ENCODE measurements around the gene OR10A3. TPM values are rescaled to one million over a fixed set of nuclear protein-coding genes. Genes with fewer than 3 reads are reported as not detected.

The OR10A3 gene
- total RNA-seq, 2 experiments from 2014 or later = not detected

DNA sequence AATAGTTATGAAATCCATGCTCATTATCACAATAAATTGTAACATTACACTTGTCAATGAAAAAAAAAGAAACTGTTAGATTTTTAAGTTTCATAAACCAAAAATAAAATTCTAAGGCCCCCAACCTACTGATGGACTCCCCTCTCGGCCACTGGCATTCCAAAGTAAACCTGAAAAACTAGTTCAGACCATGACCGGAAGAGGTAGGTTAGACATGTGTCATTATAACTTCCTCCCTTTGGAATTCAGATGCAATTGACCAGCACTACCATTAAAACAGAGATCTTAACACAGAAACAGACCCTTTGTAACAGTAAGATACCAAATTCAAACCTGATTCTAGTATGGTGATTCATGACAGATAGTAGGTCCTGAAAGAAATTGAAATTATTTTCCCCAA, 23.4 kb downstream of the OR10A3 start:
- CTCF ChIA-PET = no interaction called here
- H3K36me3 Mint-ChIP-seq (ENCODE audit: low read depth) = no peaks in the 10 kb centered on the region

GRCh38 chr11:7911011-7911410, 30.5 kb downstream of the OR10A3 start:
- POLR2A ChIA-PET = no interaction called here
- Mint-ChIP-seq H3K4me3 (no peak overlapping the region), H3K36me3 (ENCODE audit: low read depth) (no peaks in the 10 kb centered on the region), H3K4me1 (no peaks in the 10 kb centered on the region), H3K27ac (no peak overlapping the region), H3K27me3 (peaks cover 5% of the 10 kb centered on the region), H3K9me3 (no peaks in the 10 kb centered on the region)
- CTCF ChIA-PET = interaction anchor here (1.1 to 1.7 kb wide), 2 partner anchors 17 to 76 kb away, joined by 4 to 5 read pairs; partner anchors contain the start of gene EIF3F
- DNase-seq = no peak

More for the DNA sequence above, 23.4 kb downstream of the OR10A3 start:
- Mint-ChIP-seq H3K9me3 (no peaks in the 10 kb centered on the region), H3K27me3 (no peaks in the 10 kb centered on the region), H3K27ac (no peak overlapping the region), H3K4me3 (no peak overlapping the region), H3K4me1 (no peaks in the 10 kb centered on the region)
- DNase-seq = no peak
- POLR2A ChIA-PET = no interaction called here

DNA sequence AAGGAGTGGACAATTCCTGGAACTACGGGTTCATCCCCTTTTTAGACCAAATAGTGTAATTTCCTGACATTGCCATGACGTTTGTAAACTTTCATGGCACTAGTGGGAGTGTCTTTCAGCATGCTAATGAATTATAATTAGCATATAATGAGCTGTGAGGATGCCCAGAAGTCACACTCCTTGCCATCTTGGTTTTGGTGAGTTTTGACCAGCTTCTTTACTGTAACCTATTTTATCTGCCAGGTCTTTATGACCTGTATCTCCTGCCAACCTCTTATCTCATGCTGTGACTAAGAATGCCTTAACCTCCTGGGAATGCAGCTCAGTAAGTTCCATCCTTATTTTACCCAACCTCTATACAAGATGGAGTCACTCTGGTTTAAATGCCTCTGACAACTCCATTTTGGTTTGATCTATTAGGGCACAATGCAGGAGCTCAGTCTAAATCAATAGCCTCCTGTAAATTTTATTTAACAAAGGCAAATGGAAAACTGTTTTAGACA, 31.2 kb downstream of the OR10A3 start:
- H3K4me3 Mint-ChIP-seq = no peak overlapping the region
- H3K9me3 Mint-ChIP-seq = no peaks in the 10 kb centered on the region
- POLR2A ChIA-PET = no interaction called here
- H3K27me3 Mint-ChIP-seq = peaks cover 9% of the 10 kb centered on the region
- H3K36me3 Mint-ChIP-seq (ENCODE audit: low read depth) = no peaks in the 10 kb centered on the region
- no peaks in the 10 kb centered on the region for H3K4me1 Mint-ChIP-seq
- CTCF ChIA-PET = interaction anchor here (1.1 to 1.7 kb wide), 2 partner anchors 17 to 77 kb away, joined by 4 to 5 read pairs; partner anchors contain the start of gene EIF3F
- no peak for DNase-seq
- no peak overlapping the region for H3K27ac Mint-ChIP-seq

DNA sequence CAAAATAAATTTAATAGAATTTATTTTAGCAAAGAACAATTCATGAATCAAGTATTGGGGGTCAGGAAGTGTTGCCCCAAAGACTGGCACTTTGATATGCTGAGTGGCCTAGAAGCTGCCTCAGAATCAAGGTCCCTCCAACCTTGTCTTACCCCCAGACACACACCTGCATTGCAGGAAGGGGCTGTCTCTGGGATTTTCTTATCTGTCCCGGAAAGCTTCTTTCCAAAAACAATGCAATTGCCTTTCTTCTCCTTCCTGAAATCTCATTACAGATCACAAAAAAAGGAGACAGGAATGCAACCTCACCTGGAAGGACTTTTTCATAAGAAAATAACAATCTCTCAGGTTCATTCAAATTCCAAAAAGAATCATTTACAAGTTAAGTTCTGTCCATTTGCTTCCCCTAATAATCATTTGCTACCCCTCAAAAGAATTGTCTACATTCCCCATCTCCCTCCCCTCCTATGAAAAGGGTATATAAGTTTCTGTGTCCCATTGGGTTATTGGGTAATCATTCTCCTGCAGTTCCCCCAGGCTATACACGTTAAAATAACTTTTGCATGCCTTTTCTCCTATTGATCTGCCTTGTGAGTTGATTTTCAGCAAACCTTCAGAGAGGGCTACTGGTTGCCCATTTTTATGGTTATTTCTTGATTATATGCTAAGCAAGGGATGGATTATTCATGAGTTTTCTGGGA, 31.8 kb downstream of the OR10A3 start:
- H3K27ac Mint-ChIP-seq = no peak overlapping the region
- ChIA-PET POLR2A (no interaction called here), CTCF (interaction anchor here (0.9 to 1.7 kb wide), 2 partner anchors 16 to 17 kb away, joined by 3 to 4 read pairs; no protein-coding TSS in a partner anchor)
- H3K4me3 Mint-ChIP-seq = no peak overlapping the region
- no peaks in the 10 kb centered on the region for H3K4me1 Mint-ChIP-seq
- no peaks in the 10 kb centered on the region for H3K9me3 Mint-ChIP-seq
- H3K27me3 Mint-ChIP-seq = peaks cover 10% of the 10 kb centered on the region
- no peak for DNase-seq
- H3K36me3 Mint-ChIP-seq (ENCODE audit: low read depth) = no peaks in the 10 kb centered on the region

GRCh38 chr11:7907121-7907520, 34.4 kb downstream of the OR10A3 start:
- CTCF ChIA-PET = interaction anchor here (0.6 kb wide), 1 partner anchor 73 kb away, joined by 5 read pairs; no protein-coding TSS in a partner anchor
- no peak for DNase-seq
- H3K27me3 Mint-ChIP-seq = peaks cover 16% of the 10 kb centered on the region
- POLR2A ChIA-PET = no interaction called here
- H3K9me3 Mint-ChIP-seq = no peaks in the 10 kb centered on the region
- H3K4me1 Mint-ChIP-seq = no peaks in the 10 kb centered on the region
- H3K4me3 Mint-ChIP-seq = no peak overlapping the region
- H3K27ac Mint-ChIP-seq = no peak overlapping the region
- H3K36me3 Mint-ChIP-seq (ENCODE audit: low read depth) = no peaks in the 10 kb centered on the region

- H3K36me3 Mint-ChIP-seq (ENCODE audit: low read depth) = no peaks in the 10 kb centered on the region
- H3K27me3 Mint-ChIP-seq = peaks cover 16% of the 10 kb centered on the region
- no peaks in the 10 kb centered on the region for H3K4me1 Mint-ChIP-seq
- H3K27ac Mint-ChIP-seq = no peak overlapping the region
- POLR2A ChIA-PET = no interaction called here
- CTCF ChIA-PET = no interaction called here
- no peak overlapping the region for H3K4me3 Mint-ChIP-seq
- DNase-seq = no peak
- no peaks in the 10 kb centered on the region for H3K9me3 Mint-ChIP-seq
Observed at GRCh38 chr11:7906481-7906880, 35.0 kb downstream of the OR10A3 start.

DNA sequence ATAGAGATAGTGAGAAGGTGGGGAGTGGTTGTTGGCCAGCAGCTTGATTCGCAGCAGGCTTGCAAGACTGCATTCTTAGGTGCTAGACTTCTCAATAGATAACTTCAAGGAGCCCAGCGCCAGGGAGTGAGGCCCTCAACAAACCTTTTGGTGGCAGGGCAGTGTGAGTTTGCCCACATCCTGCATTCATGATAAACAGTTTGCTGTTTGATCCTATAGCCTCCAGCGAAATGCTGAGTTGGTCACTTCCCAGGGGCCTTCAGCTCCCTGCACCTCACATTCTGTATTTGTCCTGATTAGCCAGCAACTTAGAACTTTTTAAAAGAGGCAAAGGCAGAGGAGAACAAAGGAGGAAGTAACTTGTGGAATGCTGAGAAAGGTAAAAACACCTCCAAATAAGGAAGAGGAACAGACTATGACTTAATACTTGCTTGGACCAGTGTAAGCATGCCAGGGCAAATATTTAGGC, 35.5 kb downstream of the OR10A3 start:
- no peak for DNase-seq
- CTCF ChIA-PET = interaction anchor here (0.9 kb wide), 1 partner anchor 80 kb away, joined by 3 read pairs; no protein-coding TSS in a partner anchor
- Mint-ChIP-seq H3K4me1 (no peaks in the 10 kb centered on the region), H3K4me3 (no peak overlapping the region), H3K36me3 (ENCODE audit: low read depth) (no peaks in the 10 kb centered on the region), H3K27ac (no peak overlapping the region), H3K27me3 (peaks cover 16% of the 10 kb centered on the region), H3K9me3 (no peaks in the 10 kb centered on the region)
- POLR2A ChIA-PET = no interaction called here

DNA sequence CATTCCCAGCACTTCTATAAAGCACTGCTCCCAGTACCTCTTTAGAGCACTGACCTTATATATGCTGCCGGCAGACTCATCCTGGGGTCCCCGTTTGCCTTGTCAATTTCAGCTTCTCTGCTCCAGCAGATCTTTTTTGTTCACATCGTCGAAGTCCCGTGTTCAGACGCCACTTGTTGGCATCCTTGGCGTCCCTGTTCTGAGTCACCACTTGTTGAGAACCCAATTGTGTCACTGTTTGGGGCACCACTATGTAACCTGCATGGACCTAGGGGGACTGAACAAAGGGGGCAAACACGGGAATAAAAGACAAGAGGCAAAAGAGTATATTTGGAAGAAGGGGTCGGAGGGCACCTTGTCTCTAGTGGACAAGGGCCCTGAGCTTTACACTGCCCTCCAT, 36.0 kb downstream of the OR10A3 start:
- H3K36me3 Mint-ChIP-seq (ENCODE audit: low read depth) = no peaks in the 10 kb centered on the region
- peaks cover 15% of the 10 kb centered on the region for H3K27me3 Mint-ChIP-seq
- ChIA-PET POLR2A (no interaction called here), CTCF (interaction anchor here (0.9 kb wide), 1 partner anchor 81 kb away, joined by 3 read pairs; no protein-coding TSS in a partner anchor)
- no peak overlapping the region for H3K4me3 Mint-ChIP-seq
- H3K27ac Mint-ChIP-seq = no peak overlapping the region
- H3K4me1 Mint-ChIP-seq = no peaks in the 10 kb centered on the region
- no peaks in the 10 kb centered on the region for H3K9me3 Mint-ChIP-seq
- no peak for DNase-seq

- ChIA-PET POLR2A (no interaction called here), CTCF (no interaction called here)
- H3K4me1 Mint-ChIP-seq = no peaks in the 10 kb centered on the region
- H3K27me3 Mint-ChIP-seq = peaks cover 12% of the 10 kb centered on the region
- no peak overlapping the region for H3K4me3 Mint-ChIP-seq
- no peak for DNase-seq
- H3K36me3 Mint-ChIP-seq (ENCODE audit: low read depth) = no peaks in the 10 kb centered on the region
- no peak overlapping the region for H3K27ac Mint-ChIP-seq
- H3K9me3 Mint-ChIP-seq = no peaks in the 10 kb centered on the region
Observed at GRCh38 chr11:7904917-7905316, 36.6 kb downstream of the OR10A3 start.

DNA sequence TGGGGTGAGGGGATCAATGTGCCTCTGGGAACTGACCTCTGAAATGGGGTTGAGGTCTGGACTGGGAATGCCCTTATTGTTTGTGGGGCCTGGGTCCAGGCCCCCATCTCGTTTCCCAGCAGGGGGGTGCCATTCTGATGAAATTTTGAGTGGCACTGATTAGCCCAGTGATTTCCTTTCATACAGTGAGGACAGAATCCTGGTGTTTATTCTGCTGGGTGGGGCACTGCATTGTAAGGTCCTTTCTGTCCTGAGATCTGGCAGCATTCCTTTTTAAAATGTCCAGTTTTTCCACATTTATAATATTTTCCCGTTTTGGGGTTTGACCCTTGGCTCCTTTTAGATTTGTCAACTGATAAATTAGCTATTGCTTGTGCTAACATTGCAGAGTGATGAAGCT, 37.6 kb downstream of the OR10A3 start:
- CTCF ChIA-PET = no interaction called here
- Mint-ChIP-seq H3K9me3 (no peaks in the 10 kb centered on the region), H3K27ac (no peak overlapping the region), H3K4me1 (no peaks in the 10 kb centered on the region), H3K27me3 (peaks cover 12% of the 10 kb centered on the region), H3K36me3 (ENCODE audit: low read depth) (no peaks in the 10 kb centered on the region), H3K4me3 (no peak overlapping the region)
- DNase-seq = no peak
- POLR2A ChIA-PET = no interaction called here

GRCh38 chr11:7901319-7901854, 40.1 kb downstream of the OR10A3 start:
- Mint-ChIP-seq H3K4me1 (no peaks in the 10 kb centered on the region), H3K9me3 (no peaks in the 10 kb centered on the region), H3K27me3 (peaks cover 10% of the 10 kb centered on the region), H3K27ac (no peak overlapping the region), H3K4me3 (no peak overlapping the region), H3K36me3 (ENCODE audit: low read depth) (no peaks in the 10 kb centered on the region)
- ChIA-PET CTCF (interaction anchor here (0.9 kb wide), 1 partner anchor 8 kb away, joined by 3 read pairs; no protein-coding TSS in a partner anchor), POLR2A (no interaction called here)
- no peak for DNase-seq

DNA sequence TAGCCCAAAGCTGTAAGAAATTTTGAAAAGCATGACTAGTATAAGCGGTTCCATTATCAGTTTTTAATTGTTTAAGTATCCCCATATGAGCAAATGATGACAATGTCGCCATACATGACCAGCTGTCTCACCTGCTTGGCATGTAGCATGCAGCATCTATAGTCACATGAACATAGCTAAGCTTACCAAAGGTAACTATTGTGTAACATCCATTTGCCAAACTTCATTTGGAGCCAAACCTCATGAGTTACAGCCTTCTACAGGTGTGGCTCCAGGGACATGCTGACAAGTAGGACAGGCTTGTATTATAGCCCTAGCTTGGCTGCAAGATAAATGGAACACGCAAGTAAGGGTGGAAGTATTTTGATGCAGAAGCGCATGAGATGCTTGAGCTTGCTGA, 40.8 kb downstream of the OR10A3 start:
- no peaks in the 10 kb centered on the region for H3K9me3 Mint-ChIP-seq
- POLR2A ChIA-PET = no interaction called here
- no peaks in the 10 kb centered on the region for H3K4me1 Mint-ChIP-seq
- DNase-seq = no peak
- no peak overlapping the region for H3K27ac Mint-ChIP-seq
- no peak overlapping the region for H3K4me3 Mint-ChIP-seq
- CTCF ChIA-PET = no interaction called here
- H3K36me3 Mint-ChIP-seq (ENCODE audit: low read depth) = no peaks in the 10 kb centered on the region
- peaks cover 10% of the 10 kb centered on the region for H3K27me3 Mint-ChIP-seq

DNA sequence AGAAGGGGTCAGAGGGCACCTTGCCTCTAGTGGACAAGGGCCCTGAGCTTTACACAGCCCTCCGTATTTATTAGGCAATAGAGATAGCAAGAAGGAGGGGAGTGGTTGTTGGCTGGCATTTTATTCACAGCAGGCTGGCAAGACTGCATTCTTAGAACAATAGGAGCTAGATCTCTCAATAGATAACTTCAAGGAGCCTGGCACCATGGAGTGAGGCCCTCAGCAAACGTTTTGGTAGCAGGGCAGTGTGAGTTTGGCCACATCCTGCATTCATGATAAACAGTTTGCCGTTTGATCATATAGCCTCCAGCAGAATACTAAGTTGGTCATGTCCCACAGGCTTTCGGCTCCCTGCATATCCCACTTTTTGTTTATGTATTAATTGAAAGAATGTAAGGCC, 42.1 kb downstream of the OR10A3 start:
- H3K27ac Mint-ChIP-seq = no peak overlapping the region
- no peaks in the 10 kb centered on the region for H3K4me1 Mint-ChIP-seq
- DNase-seq = no peak
- ChIA-PET CTCF (interaction anchor here (1.2 kb wide), 1 partner anchor 87 kb away, joined by 3 read pairs; no protein-coding TSS in a partner anchor), POLR2A (no interaction called here)
- no peak overlapping the region for H3K4me3 Mint-ChIP-seq
- H3K27me3 Mint-ChIP-seq = peaks cover 2% of the 10 kb centered on the region
- H3K9me3 Mint-ChIP-seq = no peaks in the 10 kb centered on the region
- no peaks in the 10 kb centered on the region for H3K36me3 Mint-ChIP-seq (ENCODE audit: low read depth)
